ENCODE data around the gene CCDC187. TPM values are rescaled to one million over a fixed set of nuclear protein-coding genes. Genes with fewer than 3 reads are reported as not detected.
"Not testable (repeated sequence)": the region's sequence is repeated elsewhere in the genome, so short reads cannot be mapped to it uniquely, and the experiment has no call there.

CCDC187 gene
- total and polyA plus RNA-seq, 12 donors: 0.02 to 0.07 (median 0.03) TPM; not detected in 8

DNA sequence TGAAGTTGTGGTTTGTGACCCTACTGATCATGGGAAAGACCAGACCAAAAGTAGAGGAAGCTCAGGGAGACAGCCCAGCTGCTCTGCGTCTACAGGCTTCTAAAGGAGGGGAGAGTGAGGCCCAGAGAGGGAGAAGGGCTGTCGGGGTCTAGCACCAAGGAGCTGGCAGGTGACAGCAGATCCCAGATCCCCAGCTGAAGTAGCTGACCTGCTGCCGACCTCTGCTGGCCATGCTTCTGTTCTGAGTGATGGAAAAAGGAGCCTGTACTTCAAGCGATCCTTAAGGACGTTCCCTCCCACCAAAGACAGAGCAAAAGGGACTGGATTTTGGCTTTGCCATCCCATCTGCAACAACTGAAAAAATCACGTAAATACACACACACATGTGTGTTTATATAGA lies 35.6 kb downstream of the CCDC187 start:
- Histone ChIP-seq H3K4me1 (peaks cover 4 to 14% (median 8%) of the 10 kb centered on the region in 9 donors), H3K27ac (no peak overlapping the region), H3K4me3 (no peak overlapping the region), H3K27me3 (peaks cover 0 to 16% (median 15%) of the 10 kb centered on the region in 7 donors), H3K36me3 (no peaks in the 10 kb centered on the region), H3K9me3 (no peaks in the 10 kb centered on the region)
- 28 to 38% methylated on average over 6 of the region's 6 CpGs for WGBS, 2 donors
- intact Hi-C loops (cut with DNase I): no loop called here
- ATAC-seq (peak in 3 of 8 donors; percentile 28 to 54 (median 29)), DNase-seq (no peak)
- TF ChIP-seq, protein P1, sequence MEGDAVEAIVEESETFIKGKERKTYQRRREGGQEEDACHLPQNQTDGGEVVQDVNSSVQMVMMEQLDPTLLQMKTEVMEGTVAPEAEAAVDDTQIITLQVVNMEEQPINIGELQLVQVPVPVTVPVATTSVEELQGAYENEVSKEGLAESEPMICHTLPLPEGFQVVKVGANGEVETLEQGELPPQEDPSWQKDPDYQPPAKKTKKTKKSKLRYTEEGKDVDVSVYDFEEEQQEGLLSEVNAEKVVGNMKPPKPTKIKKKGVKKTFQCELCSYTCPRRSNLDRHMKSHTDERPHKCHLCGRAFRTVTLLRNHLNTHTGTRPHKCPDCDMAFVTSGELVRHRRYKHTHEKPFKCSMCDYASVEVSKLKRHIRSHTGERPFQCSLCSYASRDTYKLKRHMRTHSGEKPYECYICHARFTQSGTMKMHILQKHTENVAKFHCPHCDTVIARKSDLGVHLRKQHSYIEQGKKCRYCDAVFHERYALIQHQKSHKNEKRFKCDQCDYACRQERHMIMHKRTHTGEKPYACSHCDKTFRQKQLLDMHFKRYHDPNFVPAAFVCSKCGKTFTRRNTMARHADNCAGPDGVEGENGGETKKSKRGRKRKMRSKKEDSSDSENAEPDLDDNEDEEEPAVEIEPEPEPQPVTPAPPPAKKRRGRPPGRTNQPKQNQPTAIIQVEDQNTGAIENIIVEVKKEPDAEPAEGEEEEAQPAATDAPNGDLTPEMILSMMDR (IDR thresholded peaks at IDR 0.05): peak in 5 of 9 donors; percentile 17 to 37 (median 27)

DNA sequence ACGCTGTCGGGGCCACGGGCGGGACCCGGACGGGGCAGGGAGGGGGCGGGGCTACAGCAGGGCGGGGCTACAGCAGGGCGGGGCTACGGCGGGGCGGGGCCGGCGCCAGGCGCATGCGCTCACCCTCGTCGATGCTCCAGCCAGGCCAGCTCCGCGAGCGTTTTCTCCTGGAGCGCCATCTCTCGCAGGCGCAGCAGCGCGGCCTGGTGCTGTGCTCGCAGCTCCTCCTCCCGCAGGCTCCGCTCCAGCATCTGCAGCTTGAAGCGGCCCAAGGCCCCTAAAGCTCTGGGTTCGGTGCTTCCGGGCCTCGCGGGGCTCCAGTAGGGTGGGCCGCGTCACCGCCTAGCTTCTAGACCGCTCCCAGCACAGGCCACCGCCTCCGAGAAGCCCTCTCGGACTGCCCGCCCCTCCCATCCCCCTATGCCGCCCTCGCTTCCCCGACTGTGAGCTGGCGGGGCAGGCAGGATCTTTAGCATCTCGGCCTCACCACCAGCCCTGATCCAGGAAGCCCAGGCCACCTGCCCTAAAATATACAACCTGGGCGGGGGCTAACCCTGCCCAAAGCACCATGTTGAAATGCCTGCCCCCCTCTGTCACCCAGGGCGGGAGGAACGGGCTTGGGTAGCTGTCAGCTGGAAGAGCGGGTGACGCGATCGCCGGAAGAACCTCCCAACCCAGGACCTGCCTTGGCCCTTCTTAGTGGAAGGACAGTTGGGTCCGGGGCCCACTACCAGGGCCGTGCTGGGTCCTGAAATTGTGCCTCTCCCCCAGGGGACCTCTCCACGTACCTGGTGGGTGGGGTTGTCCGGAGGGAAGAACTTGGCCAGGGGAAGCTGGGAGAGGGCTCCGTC lies 36.4 kb downstream of the CCDC187 start:
- Histone ChIP-seq H3K36me3 (no peaks in the 10 kb centered on the region), H3K27ac (peak overlapping the region in 5 of 10 donors; percentile 31 to 80 (median 35)), H3K4me3 (peak overlapping the region in 9 of 10 donors; percentile 23 to 64 (median 48)), H3K27me3 (peaks cover 0 to 16% (median 15%) of the 10 kb centered on the region in 7 donors), H3K4me1 (peaks cover 4 to 14% (median 8%) of the 10 kb centered on the region in 9 donors), H3K9me3 (no peaks in the 10 kb centered on the region)
- 12 to 13% methylated on average over 60 of the region's 60 CpGs for WGBS, 2 donors
- ATAC-seq (peak; percentile 94 to 97 (median 96)), DNase-seq (peak; percentile 61 to 86)
- TF ChIP-seq, protein P1 (IDR thresholded peaks at IDR 0.05): peak in 5 of 9 donors; percentile 19 to 57 (median 45)
- intact Hi-C loops (cut with DNase I): no loop called here

DNA sequence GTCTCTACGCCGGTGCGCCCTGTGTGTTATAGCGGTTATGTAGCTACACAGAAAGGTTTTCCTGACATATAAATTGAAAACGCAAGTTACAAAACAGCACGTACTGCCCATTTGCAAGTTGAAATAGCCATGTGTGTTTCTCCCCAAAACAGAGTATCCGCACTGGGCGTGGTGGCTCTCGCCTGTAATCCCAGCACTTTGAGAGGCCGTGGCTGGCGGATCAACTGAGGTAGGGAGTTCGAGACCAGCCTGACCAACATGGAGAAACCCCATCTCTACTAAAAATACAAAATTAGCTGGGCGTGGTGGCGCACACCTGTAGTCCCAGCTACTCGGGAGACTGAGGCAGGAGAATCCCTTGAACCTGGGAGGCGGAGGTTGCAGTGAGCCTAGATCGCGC lies 37.3 kb downstream of the CCDC187 start:
- intact Hi-C loops (cut with DNase I); DNase-seq; H3K9me3 ChIP-seq; H3K36me3 ChIP-seq; ATAC-seq: not testable (repeated sequence)
- Histone ChIP-seq H3K4me3 (peak overlapping the region in 6 of 10 donors; percentile 35 to 64 (median 52)), H3K27me3 (peaks cover 0 to 19% (median 15%) of the 10 kb centered on the region in 7 donors), H3K27ac (peak overlapping the region in 1 of 10 donors; percentile 80), H3K4me1 (peaks cover 4 to 14% (median 8%) of the 10 kb centered on the region in 9 donors)
- WGBS, 2 donors: 90 to 93% methylated on average over 18 of the region's 18 CpGs

DNA sequence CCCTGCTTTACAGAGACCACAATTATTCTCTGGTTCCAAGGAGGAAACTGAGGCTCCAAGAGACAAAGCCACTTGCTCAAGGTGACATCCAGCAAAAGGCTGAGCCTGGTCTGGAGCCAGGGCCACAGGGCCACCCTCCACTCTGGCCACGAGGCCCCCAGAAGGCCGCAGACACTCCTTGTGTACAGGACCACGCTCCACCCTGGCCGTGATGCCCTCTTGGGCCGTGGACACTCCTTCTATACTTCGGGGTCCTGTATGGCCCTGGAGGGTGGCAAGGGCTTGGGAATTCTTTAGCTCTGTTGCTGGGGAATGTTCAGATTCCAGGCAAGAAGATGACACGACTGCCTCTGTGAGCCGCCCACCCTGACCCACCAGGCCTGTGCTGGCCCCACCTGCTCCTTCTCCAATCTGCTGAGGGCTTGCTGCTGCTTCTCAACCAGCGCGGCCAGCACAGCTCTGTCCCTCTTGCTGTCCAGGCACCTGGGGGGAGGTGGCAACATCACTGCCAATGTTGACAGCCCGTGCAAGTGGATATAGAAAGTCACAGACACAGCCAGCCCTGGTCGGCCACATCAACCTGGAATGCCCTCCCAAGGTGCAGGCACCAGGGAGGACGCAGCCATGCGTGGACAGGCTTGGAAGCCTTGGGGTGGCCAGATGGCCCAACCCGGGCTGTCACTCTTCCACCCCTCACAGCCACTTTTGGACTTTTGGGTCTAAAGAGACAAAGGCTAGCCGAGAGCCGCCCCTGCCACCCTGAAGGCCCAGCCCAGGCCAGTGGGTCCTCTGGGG lies 38.1 kb downstream of the CCDC187 start:
- TF ChIP-seq, protein P1 (IDR thresholded peaks at IDR 0.05): no peak
- no peaks in the 10 kb centered on the region for H3K9me3 ChIP-seq
- peaks cover 4 to 14% (median 8%) of the 10 kb centered on the region in 9 donors for H3K4me1 ChIP-seq
- intact Hi-C loops (cut with DNase I): no loop called here
- no peak overlapping the region for H3K27ac ChIP-seq
- peaks cover 0 to 19% (median 15%) of the 10 kb centered on the region in 7 donors for H3K27me3 ChIP-seq
- ATAC-seq (no peak), DNase-seq (no peak)
- 86 to 87% methylated on average over 17 of the region's 17 CpGs for WGBS, 2 donors
- no peaks in the 10 kb centered on the region for H3K36me3 ChIP-seq
- no peak overlapping the region for H3K4me3 ChIP-seq

Measured in heart right ventricle (tissue), 16 donors.